OCI-LY1 (cell line): ENCODE results near the gene RABGAP1.
A peak's percentile ranks its signal among the peaks of the same experiment; 100 is the strongest.

Experiments
- H2AFZ ChIP-seq: fragments of 200-600 bp; sonication (generic), shearing (Covaris generic); 2 replicates; pipeline ENCODE4 v1.6.0; 2014; ENCODE audit warnings: antibody characterized with exemption, mild to moderate bottlenecking, low read length
- H3F3A ChIP-seq: fragments of 200-600 bp; sonication (generic), shearing (Covaris generic); 2 replicates; pipeline ENCODE4 v1.6.0; 2014; ENCODE audit warnings: mild to moderate bottlenecking, antibody characterized with exemption, low read length, moderate library complexity; ENCODE audit not compliant: insufficient read depth
- H3K27ac ChIP-seq: fragments of 200-600 bp; sonication (generic); 2 replicates; pipeline ENCODE4 v1.5.1; 2014; ENCODE audit warnings: low read length, mixed run types, mild to moderate bottlenecking, low read depth; ENCODE audit not compliant: poor library complexity, severe bottlenecking
- H3K27me3 ChIP-seq: fragments of 200-600 bp; sonication (generic); 2 replicates; pipeline ENCODE4 v1.6.0; 2014; ENCODE audit warnings: antibody characterized with exemption, mild to moderate bottlenecking, low read length, moderate library complexity; ENCODE audit not compliant: insufficient read depth
- H3K36me3 ChIP-seq: fragments of 200-600 bp; sonication (generic); 2 replicates; pipeline ENCODE4 v1.6.1; 2014; ENCODE audit warnings: mild to moderate bottlenecking, antibody characterized with exemption, low read length, moderate library complexity, mixed read lengths; ENCODE audit not compliant: insufficient read depth
- H3K4me1 ChIP-seq: fragments of 200-600 bp; sonication (generic); 2 replicates; pipeline ENCODE4 v1.5.1; 2014; ENCODE audit warnings: mild to moderate bottlenecking, low read length, moderate library complexity; ENCODE audit not compliant: insufficient read depth, severe bottlenecking
- H3K4me2 ChIP-seq: fragments of 200-600 bp; sonication (generic), shearing (Covaris generic); 2 replicates; pipeline ENCODE4 v1.6.1; 2014; ENCODE audit warnings: low read length
- H3K4me3 ChIP-seq: fragments of 200-600 bp; sonication (generic); 2 replicates; pipeline ENCODE4 v1.5.1; 2014; ENCODE audit warnings: low read length, low read depth, mild to moderate bottlenecking, mixed read lengths; ENCODE audit not compliant: poor library complexity, severe bottlenecking
- H3K79me2 ChIP-seq: fragments of 200-600 bp; shearing (Covaris generic); 2 replicates; pipeline ENCODE4 v1.6.1; 2016; ENCODE audit warnings: mixed run types, low read length, mixed read lengths; ENCODE audit not compliant: insufficient read depth
- H3K9ac ChIP-seq: fragments of 200-600 bp; sonication (generic), shearing (Covaris generic); 2 replicates; pipeline ENCODE4 v1.6.1; 2014; ENCODE audit warnings: mild to moderate bottlenecking, low read length, mixed read lengths
- H3K9me2 ChIP-seq: fragments of 200-600 bp; sonication (generic), shearing (Covaris generic); 2 replicates; pipeline ENCODE4 v1.6.1; 2014; ENCODE audit warnings: low read depth, mild to moderate bottlenecking, low read length, mixed read lengths
- H3K9me3 ChIP-seq: fragments of 200-600 bp; shearing (Covaris generic); 2 replicates; pipeline ENCODE4 v1.6.1; 2014; ENCODE audit warnings: low read length, mixed read lengths
- H4K20me1 ChIP-seq: fragments of 200-600 bp; sonication (generic), shearing (Covaris generic); 2 replicates; pipeline ENCODE4 v1.6.0; 2016; ENCODE audit warnings: mild to moderate bottlenecking, low read length; ENCODE audit not compliant: insufficient read depth
- CTCF ChIP-seq: fragments of 200-600 bp; sonication (generic), shearing (Covaris generic); IDR thresholded peaks from 2 replicates; pipeline ENCODE4 v1.5.1; 2017; ENCODE audit warnings: mild to moderate bottlenecking, antibody characterized with exemption, low read length, moderate library complexity, mixed read lengths
- EZH2 ChIP-seq: fragments of 200-600 bp; sonication (generic), shearing (Covaris generic); IDR thresholded peaks from 2 replicates; pipeline ENCODE4 v1.8.0; 2017; ENCODE audit warnings: borderline replicate concordance, mixed run types, mild to moderate bottlenecking, antibody characterized with exemption, low read length, moderate library complexity, mixed read lengths

RABGAP1 gene

DNA sequence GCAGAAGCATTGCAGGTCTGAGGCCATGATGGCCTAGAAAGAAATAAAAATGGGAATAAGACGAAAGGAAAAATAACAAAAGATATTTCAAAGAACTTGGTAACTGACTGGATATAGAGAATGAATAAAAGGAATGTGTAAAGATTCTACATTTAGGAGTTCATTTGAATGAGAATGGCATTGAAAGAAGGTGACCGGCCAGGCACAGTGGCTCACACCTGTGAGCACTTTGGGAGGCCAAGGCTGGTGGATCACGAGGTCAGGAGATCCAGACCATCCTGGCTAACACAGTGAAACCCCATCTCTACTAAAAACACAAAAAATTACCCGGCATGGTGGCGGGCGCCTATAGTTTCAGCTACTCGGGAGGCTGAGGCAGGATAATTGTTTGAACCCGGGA lies 18.1 kb upstream of the RABGAP1 start:
- H3K9me2 ChIP-seq: no peaks in the 10 kb centered on the region
- TF ChIP-seq EZH2: no peak
- TF ChIP-seq CTCF: no peak
- no peak overlapping the region for H3K4me2 ChIP-seq
- no peaks in the 10 kb centered on the region for H3K79me2 ChIP-seq
- no peak overlapping the region for H3K27ac ChIP-seq
- H3K27me3 ChIP-seq: no peaks in the 10 kb centered on the region
- H4K20me1 ChIP-seq: no peaks in the 10 kb centered on the region
- no peak overlapping the region for H3K4me3 ChIP-seq
- no peak overlapping the region for H2AFZ ChIP-seq
- peaks cover 17% of the 10 kb centered on the region; the same call in 1 of the 2 replicates for H3K36me3 ChIP-seq
- peaks cover 10% of the 10 kb centered on the region for H3K4me1 ChIP-seq
- H3K9ac ChIP-seq: no peak overlapping the region
- no peaks in the 10 kb centered on the region for H3K9me3 ChIP-seq
- no peaks in the 10 kb centered on the region for H3F3A ChIP-seq

- Histone ChIP-seq H3K4me1 (peaks cover 10% of the 10 kb centered on the region), H3K27ac (no peak overlapping the region), H3F3A (no peaks in the 10 kb centered on the region), H3K4me2 (peak overlapping the region; percentile 7; the same call in 1 of the 2 replicates), H3K36me3 (peaks cover 13% of the 10 kb centered on the region; the same call in 1 of the 2 replicates), H3K9ac (no peak overlapping the region), H4K20me1 (no peaks in the 10 kb centered on the region), H3K9me2 (no peaks in the 10 kb centered on the region), H3K4me3 (no peak overlapping the region), H3K27me3 (no peaks in the 10 kb centered on the region), H2AFZ (no peak overlapping the region), H3K79me2 (no peaks in the 10 kb centered on the region), H3K9me3 (no peaks in the 10 kb centered on the region)
- TF ChIP-seq CTCF: no peak
Measured at GRCh38 chr9:122923947-122924346, 16.9 kb upstream of the RABGAP1 start.

DNA sequence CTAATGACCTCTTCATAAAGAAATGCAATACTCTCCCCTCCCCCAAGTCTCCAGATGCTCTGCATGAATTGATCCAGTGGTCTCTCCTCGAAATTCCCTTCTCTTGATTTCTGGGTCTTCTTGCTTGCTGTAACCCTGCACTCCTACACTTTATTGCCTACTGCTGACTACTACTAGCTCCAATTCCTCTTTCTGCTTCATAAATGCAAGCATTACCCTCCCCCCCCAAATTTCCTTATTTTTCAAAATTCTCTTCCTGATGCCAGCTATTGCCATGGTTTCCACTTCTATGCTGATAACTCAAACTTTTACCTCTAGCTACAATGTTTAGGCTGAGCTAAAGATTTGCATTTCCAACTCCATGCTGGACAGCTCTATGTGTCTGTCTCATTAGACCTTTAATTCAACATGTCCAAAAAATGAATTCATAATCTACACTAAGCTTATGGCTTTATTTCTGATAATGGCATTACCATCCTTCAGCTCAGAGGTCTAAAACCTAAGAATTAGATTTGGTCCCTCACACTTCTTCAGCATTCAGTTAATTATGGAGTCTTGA lies 10.9 kb upstream of the RABGAP1 start:
- H4K20me1 ChIP-seq: no peaks in the 10 kb centered on the region
- peak overlapping the region; percentile 84 for H3K4me2 ChIP-seq
- no peaks in the 10 kb centered on the region for H3K9me3 ChIP-seq
- H3K9me2 ChIP-seq: no peaks in the 10 kb centered on the region
- H3K27ac ChIP-seq: no peak overlapping the region
- TF ChIP-seq CTCF: no peak
- TF ChIP-seq EZH2: no peak
- H3K4me3 ChIP-seq: peak overlapping the region; percentile 83
- H3K79me2 ChIP-seq: peaks cover 31% of the 10 kb centered on the region
- 0 out of 2 replicates have a peak overlapping the region, but pooled peaks have one; percentile 82 for H3K9ac ChIP-seq
- no peaks in the 10 kb centered on the region for H3F3A ChIP-seq
- H3K36me3 ChIP-seq: no peaks in the 10 kb centered on the region
- no peaks in the 10 kb centered on the region for H3K27me3 ChIP-seq
- no peak overlapping the region for H2AFZ ChIP-seq
- H3K4me1 ChIP-seq: peaks cover 26% of the 10 kb centered on the region
